Tibial nerve (tissue), 4 donors: Measurements from ENCODE around the gene HDGFL2. TPM values are rescaled to one million over a fixed set of nuclear protein-coding genes. Genes with fewer than 3 reads are reported as not detected.

Source experiments
- DNase-seq, 2 donors: peaks; one replicate each; pipeline ENCODE4 v3.0.0-alpha.2; 2019; ENCODE audit warnings: low spot score in 2 of 2
- H3K27ac ChIP-seq, 4 donors: fragments of 200-600 bp; sonication (generic) in 3 of 4; one replicate each; pipeline ENCODE4 v1.5.1; 2017 to 2019; ENCODE audit warnings: mild to moderate bottlenecking in 1 of 4
- H3K27me3 ChIP-seq, 2 donors: fragments of 200-600 bp; sonication (generic) in 1 of 2; one replicate each; pipeline versions ENCODE4 v1.5.1 to v1.6.0; 2017 to 2019
- H3K36me3 ChIP-seq, 3 donors: fragments of 200-600 bp; sonication (generic); one replicate each; pipeline ENCODE4 v1.5.1; 2018 to 2019
- H3K4me1 ChIP-seq, 4 donors: fragments of 200-600 bp; sonication (generic) in 3 of 4; one replicate each; pipeline ENCODE4 v1.5.1; 2017 to 2019
- H3K4me3 ChIP-seq, 4 donors: fragments of 200-600 bp; sonication (generic) in 3 of 4; one replicate each; pipeline ENCODE4 v1.5.1; 2017 to 2019; ENCODE audit warnings: mild to moderate bottlenecking in 1 of 4, moderate library complexity in 1 of 4
- H3K9me3 ChIP-seq, 4 donors: fragments of 200-600 bp; sonication (generic) in 3 of 4; one replicate each; pipeline ENCODE4 v1.5.1; 2017 to 2019
- CTCF ChIP-seq, 5 experiments: fragments of 200-600 bp in 3 of 5; fragments of 450-650 bp in 2 of 5; sonication (generic) in 3 of 5; IDR thresholded peaks; one replicate each; pipeline ENCODE4 v1.5.1; 2016 to 2019; ENCODE audit warnings: antibody characterized with exemption in 5 of 5, mild to moderate bottlenecking in 3 of 5, moderate library complexity in 2 of 5
- EP300 ChIP-seq, 2 donors: sonication (generic); formaldehyde crosslinking; IDR thresholded peaks; one replicate each; pipeline ENCODE4 v1.6.1; 2017; ENCODE audit warnings: antibody characterized with exemption in 2 of 2, mild to moderate bottlenecking in 1 of 2
- POLR2A ChIP-seq, 2 donors: fragments of 450-650 bp; IDR thresholded peaks; one replicate each; pipeline ENCODE4 v1.6.1; 2017; ENCODE audit warnings: antibody characterized with exemption in 2 of 2, mild to moderate bottlenecking in 2 of 2, moderate library complexity in 2 of 2
- WGBS, 2 donors: methylation state at CpG; one replicate each; pipeline ENCODE4 v1.1.5; 2018; 5-methylcytosine and 5-hydroxymethylcytosine counted together
- total RNA-seq, 4 donors: library from RNA; depleted of rRNA; stranded (reverse); fragments of >200 nt; gene quantifications; one replicate each; pipeline ENCODE4 v1.1.0, GENCODE V29; 2016

The HDGFL2 gene
- total RNA-seq, 4 donors from 2014 or later = 30.2 to 54.0 (median 48.7) TPM

GRCh38 chr19:4429256-4429655 is 42.8 kb upstream of the HDGFL2 start:
- Histone ChIP-seq H3K9me3 (no peaks in the 10 kb centered on the region), H3K4me3 (no peak overlapping the region), H3K36me3 (peaks cover 0 to 70% (median 0%) of the 10 kb centered on the region in 3 donors), H3K4me1 (no peaks in the 10 kb centered on the region), H3K27ac (no peak overlapping the region), H3K27me3 (no peaks in the 10 kb centered on the region)
- TF ChIP-seq POLR2A (IDR thresholded peaks at IDR 0.05) (no peak), EP300 (IDR thresholded peaks at IDR 0.05) (no peak)
- no peak for DNase-seq
- WGBS, 2 donors = 79 to 81% methylated on average over 15 to 16 of the region's 16 CpGs

- Histone ChIP-seq H3K4me1 (no peaks in the 10 kb centered on the region), H3K4me3 (no peak overlapping the region), H3K27me3 (no peaks in the 10 kb centered on the region), H3K36me3 (peaks cover 0 to 70% (median 0%) of the 10 kb centered on the region in 3 donors), H3K27ac (no peak overlapping the region), H3K9me3 (no peaks in the 10 kb centered on the region)
- no peak for DNase-seq
- TF ChIP-seq POLR2A (IDR thresholded peaks at IDR 0.05) (no peak), CTCF (IDR thresholded peaks at IDR 0.05) (no peak), EP300 (IDR thresholded peaks at IDR 0.05) (no peak)
- WGBS, 2 donors = 84 to 91% methylated on average over 12 of the region's 12 CpGs
Observed at GRCh38 chr19:4429771-4430171, 42.3 kb upstream of the HDGFL2 start.

- Histone ChIP-seq H3K4me1 (no peaks in the 10 kb centered on the region), H3K4me3 (no peak overlapping the region), H3K27ac (no peak overlapping the region), H3K9me3 (no peaks in the 10 kb centered on the region), H3K27me3 (no peaks in the 10 kb centered on the region), H3K36me3 (peaks cover 0 to 62% (median 0%) of the 10 kb centered on the region in 3 donors)
- TF ChIP-seq EP300 (IDR thresholded peaks at IDR 0.05) (peak in 1 of 2 donors; percentile 22), POLR2A (IDR thresholded peaks at IDR 0.05) (no peak)
- DNase-seq = no peak
- WGBS, 2 donors = 87 to 88% methylated on average over 12 of the region's 12 CpGs
Observed at GRCh38 chr19:4430760-4431159, 41.3 kb upstream of the HDGFL2 start.

- Histone ChIP-seq H3K36me3 (peaks cover 0 to 62% (median 0%) of the 10 kb centered on the region in 3 donors), H3K27me3 (no peaks in the 10 kb centered on the region), H3K9me3 (no peaks in the 10 kb centered on the region), H3K4me3 (no peak overlapping the region), H3K4me1 (no peaks in the 10 kb centered on the region), H3K27ac (peak overlapping the region in 1 of 4 donors; percentile 12)
- TF ChIP-seq CTCF (IDR thresholded peaks at IDR 0.05) (no peak), EP300 (IDR thresholded peaks at IDR 0.05) (no peak), POLR2A (IDR thresholded peaks at IDR 0.05) (no peak)
- no peak for DNase-seq
- WGBS, 2 donors = 75 to 82% methylated on average over 9 of the region's 9 CpGs
Observed at GRCh38 chr19:4431296-4431695, 40.8 kb upstream of the HDGFL2 start.

- no peaks in the 10 kb centered on the region for H3K4me1 ChIP-seq
- H3K4me3 ChIP-seq = no peak overlapping the region
- no peak for TF ChIP-seq POLR2A (IDR thresholded peaks at IDR 0.05)
- no peak for TF ChIP-seq CTCF (IDR thresholded peaks at IDR 0.05)
- TF ChIP-seq EP300 (IDR thresholded peaks at IDR 0.05) = peak in 1 of 2 donors; percentile 9
- WGBS, 2 donors = 81 to 85% methylated on average over 26 of the region's 26 CpGs
- peak overlapping the region in 1 of 4 donors; percentile 12 for H3K27ac ChIP-seq
- H3K27me3 ChIP-seq = no peaks in the 10 kb centered on the region
- H3K9me3 ChIP-seq = no peaks in the 10 kb centered on the region
- DNase-seq = no peak
- H3K36me3 ChIP-seq = peaks cover 0 to 62% (median 0%) of the 10 kb centered on the region in 3 donors
Observed at GRCh38 chr19:4431808-4432674, 40.1 kb upstream of the HDGFL2 start.

- H3K27ac ChIP-seq = no peak overlapping the region
- 89 to 95% methylated on average over 16 to 28 of the region's 28 CpGs for WGBS, 2 donors
- TF ChIP-seq EP300 (IDR thresholded peaks at IDR 0.05) = no peak
- H3K36me3 ChIP-seq = peaks cover 0 to 62% (median 0%) of the 10 kb centered on the region in 3 donors
- H3K4me1 ChIP-seq = no peaks in the 10 kb centered on the region
- no peak overlapping the region for H3K4me3 ChIP-seq
- H3K27me3 ChIP-seq = no peaks in the 10 kb centered on the region
- DNase-seq = no peak
- H3K9me3 ChIP-seq = no peaks in the 10 kb centered on the region
Observed at GRCh38 chr19:4432918-4433506, 39.1 kb upstream of the HDGFL2 start.
